NT2/D1 (cell line): ENCODE data around the gene HAPLN2.
"Not testable (repeated sequence)": the region's sequence is repeated elsewhere in the genome, so short reads cannot be mapped to it uniquely, and the experiment has no call there.

Source experiments
- DNase-seq: peaks from one replicate; pipeline ENCODE4 v3.0.0-alpha.2; 2011; ENCODE audit warnings: low read depth, low spot score
- H3K27me3 ChIP-seq: 2 replicates; pipeline ENCODE4 v1.6.0; 2011; ENCODE audit warnings: mild to moderate bottlenecking; ENCODE audit not compliant: insufficient read length, insufficient read depth
- H3K36me3 ChIP-seq: 2 replicates; pipeline ENCODE4 v1.6.1; 2011; ENCODE audit warnings: mild to moderate bottlenecking, low read length, mixed read lengths; ENCODE audit not compliant: insufficient read depth, insufficient read length
- H3K4me1 ChIP-seq: 2 replicates; pipeline ENCODE4 v1.5.1; 2011; ENCODE audit not compliant: insufficient read depth, insufficient read length
- H3K4me3 ChIP-seq: 2 replicates; pipeline ENCODE4 v1.5.1; 2011; ENCODE audit warnings: low read depth; ENCODE audit not compliant: insufficient read length
- H3K9ac ChIP-seq: 2 replicates; pipeline ENCODE4 v1.6.0; 2011; ENCODE audit warnings: low read depth; ENCODE audit not compliant: insufficient read length
- H3K9me3 ChIP-seq: 2 replicates; pipeline ENCODE4 v1.5.1; 2011; ENCODE audit warnings: mild to moderate bottlenecking, low read length; ENCODE audit not compliant: insufficient read depth
- SUZ12 ChIP-seq: IDR thresholded peaks from 2 replicates; pipeline ENCODE4 v1.6.1; 2011; ENCODE audit not compliant: insufficient read length, insufficient read depth; ENCODE audit errors: extremely low read depth
- YY1 ChIP-seq: IDR thresholded peaks from 2 replicates; pipeline ENCODE4 v1.6.1; 2011; ENCODE audit not compliant: insufficient read length, insufficient read depth
- ZNF274 ChIP-seq: IDR thresholded peaks from 2 replicates; pipeline ENCODE4 v1.6.1; 2011; ENCODE audit warnings: mild to moderate bottlenecking, low read depth, low read length

Gene HAPLN2

DNA sequence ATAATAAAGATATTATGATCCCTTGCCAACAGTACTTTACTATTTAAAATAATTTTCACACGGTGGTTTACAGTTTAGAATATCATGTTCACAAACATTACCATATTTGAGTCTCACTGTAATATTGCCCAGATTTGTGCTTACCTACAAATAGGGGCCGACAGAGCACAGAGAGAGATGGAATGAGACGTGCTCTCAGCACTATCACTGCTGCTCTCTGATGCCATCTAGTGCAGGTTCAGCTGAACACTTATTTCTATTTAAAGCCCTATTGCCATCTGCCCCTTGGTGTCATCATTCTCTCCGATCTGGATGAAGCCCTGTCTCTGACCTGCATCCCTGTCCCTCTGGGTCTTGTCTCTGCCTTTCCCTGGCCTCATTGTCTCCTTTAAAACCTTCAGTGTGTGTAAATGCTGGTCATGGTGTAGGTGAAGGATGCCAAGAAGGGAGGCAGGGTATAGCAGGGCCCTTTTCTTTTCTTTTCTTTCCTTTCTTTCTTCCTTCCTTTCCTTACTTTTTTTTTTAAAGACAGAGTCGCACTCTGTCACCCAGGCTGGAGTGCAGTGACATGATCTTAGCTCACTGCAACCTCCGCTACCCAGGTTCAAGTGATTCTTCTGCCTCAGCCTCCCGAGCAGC lies 11.1 kb upstream of the HAPLN2 start:
- H3K9me3 ChIP-seq = no peaks in the 10 kb centered on the region
- no peaks in the 10 kb centered on the region for H3K4me1 ChIP-seq
- TF ChIP-seq SUZ12 (no peak), ZNF274 (no peak), YY1 (no peak)
- no peak for DNase-seq
- no peaks in the 10 kb centered on the region for H3K36me3 ChIP-seq
- H3K9ac ChIP-seq = no peak overlapping the region
- no peaks in the 10 kb centered on the region for H3K27me3 ChIP-seq
- no peak overlapping the region for H3K4me3 ChIP-seq

DNA sequence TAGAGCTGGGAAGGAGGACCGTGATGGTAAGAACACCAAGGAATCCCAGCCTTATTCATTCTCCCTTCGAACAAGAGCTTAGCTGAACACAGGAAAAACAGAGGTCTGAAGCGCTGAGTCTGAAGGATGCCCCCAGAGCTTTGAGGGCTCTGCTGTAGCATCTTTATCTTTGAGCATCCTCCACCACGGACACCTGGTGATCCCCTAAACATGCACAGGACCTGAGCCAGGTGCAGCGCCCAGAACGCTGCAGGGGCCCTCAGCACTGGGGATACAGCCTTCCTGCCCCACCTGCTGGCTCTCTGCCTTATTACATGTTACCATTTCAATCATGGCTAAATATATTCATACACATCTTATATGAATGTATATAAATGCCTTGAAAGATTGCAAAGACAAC lies 10.2 kb upstream of the HAPLN2 start:
- H3K9me3 ChIP-seq = no peaks in the 10 kb centered on the region
- no peaks in the 10 kb centered on the region for H3K4me1 ChIP-seq
- H3K36me3 ChIP-seq = no peaks in the 10 kb centered on the region
- H3K27me3 ChIP-seq = no peaks in the 10 kb centered on the region
- H3K9ac ChIP-seq = no peak overlapping the region
- no peak for DNase-seq
- no peak for TF ChIP-seq ZNF274
- TF ChIP-seq SUZ12 = no peak
- TF ChIP-seq YY1 = no peak
- H3K4me3 ChIP-seq = no peak overlapping the region

DNA sequence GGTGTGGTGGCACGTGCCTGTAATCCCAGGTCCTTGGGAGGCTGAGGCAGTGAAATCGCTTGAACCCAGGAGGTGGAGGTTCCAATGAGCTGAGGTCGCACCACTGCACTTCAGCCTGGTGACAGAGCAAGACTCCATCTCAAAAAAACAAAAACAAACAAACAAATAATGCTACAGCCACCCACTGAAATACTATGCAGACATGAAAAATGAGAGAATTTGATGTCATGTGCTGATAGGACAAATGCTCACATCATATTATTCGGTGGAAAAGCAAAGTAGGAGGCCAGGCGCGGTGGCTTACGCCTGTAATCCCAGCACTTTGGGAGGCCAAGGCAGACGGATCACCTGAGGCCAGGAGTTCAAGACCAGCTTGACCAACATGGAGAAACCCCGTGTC lies 9.1 kb upstream of the HAPLN2 start:
- not testable (repeated sequence) for H3K4me3 ChIP-seq, H3K36me3 ChIP-seq, DNase-seq, H3K27me3 ChIP-seq, H3K9ac ChIP-seq, H3K4me1 ChIP-seq, H3K9me3 ChIP-seq

DNA sequence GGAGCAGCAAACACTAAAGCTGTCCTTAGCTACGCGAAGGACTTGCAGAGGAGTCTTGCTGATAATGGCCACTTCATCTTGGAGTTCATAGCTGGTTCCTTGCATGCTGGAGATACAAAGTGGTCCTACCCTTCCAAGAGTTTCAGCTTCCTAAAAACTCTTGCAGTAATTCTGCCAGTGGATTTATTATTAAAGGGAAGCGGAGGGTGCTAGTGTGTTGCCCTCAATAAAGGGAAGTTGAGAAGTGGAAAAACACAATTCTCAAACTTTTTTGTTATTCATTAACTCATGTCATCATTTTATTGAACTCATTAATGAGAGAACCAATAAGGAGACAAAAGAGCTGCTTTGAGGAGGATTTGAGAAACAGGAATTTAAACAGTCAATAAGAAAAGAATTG lies 6.5 kb upstream of the HAPLN2 start:
- TF ChIP-seq SUZ12 = no peak
- TF ChIP-seq ZNF274 = no peak
- TF ChIP-seq YY1 = no peak
- DNase-seq = no peak

DNA sequence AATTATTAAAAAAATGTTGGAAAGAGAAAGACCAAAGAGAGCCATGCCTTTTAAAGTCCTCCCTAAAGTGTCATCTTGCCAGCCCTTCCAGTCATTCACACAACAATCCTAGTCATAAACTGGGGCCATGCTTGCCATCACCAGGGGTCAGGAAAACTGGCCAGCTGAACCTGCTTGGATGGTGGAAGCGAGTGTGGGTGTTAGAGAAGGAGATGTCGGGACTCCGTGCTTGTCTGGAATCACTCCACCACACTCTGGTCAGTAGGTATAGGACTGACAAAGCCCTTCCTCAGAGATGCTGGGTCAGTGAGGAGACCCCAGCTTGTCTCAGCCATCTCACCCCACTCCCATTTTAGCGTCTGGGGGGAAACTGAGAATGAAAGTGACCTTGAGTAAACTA lies 3.3 kb upstream of the HAPLN2 start:
- Histone ChIP-seq H3K4me1 (no peaks in the 10 kb centered on the region), H3K9me3 (no peaks in the 10 kb centered on the region), H3K27me3 (peaks cover 18% of the 10 kb centered on the region), H3K36me3 (no peaks in the 10 kb centered on the region), H3K4me3 (no peak overlapping the region), H3K9ac (no peak overlapping the region)
- DNase-seq = no peak
- TF ChIP-seq SUZ12 (no peak), YY1 (no peak), ZNF274 (no peak)

More for the DNA sequence above, 6.5 kb upstream of the HAPLN2 start:
- Histone ChIP-seq H3K4me3 (no peak overlapping the region), H3K4me1 (no peaks in the 10 kb centered on the region), H3K9ac (no peak overlapping the region), H3K27me3 (no peaks in the 10 kb centered on the region), H3K36me3 (no peaks in the 10 kb centered on the region), H3K9me3 (no peaks in the 10 kb centered on the region)

DNA sequence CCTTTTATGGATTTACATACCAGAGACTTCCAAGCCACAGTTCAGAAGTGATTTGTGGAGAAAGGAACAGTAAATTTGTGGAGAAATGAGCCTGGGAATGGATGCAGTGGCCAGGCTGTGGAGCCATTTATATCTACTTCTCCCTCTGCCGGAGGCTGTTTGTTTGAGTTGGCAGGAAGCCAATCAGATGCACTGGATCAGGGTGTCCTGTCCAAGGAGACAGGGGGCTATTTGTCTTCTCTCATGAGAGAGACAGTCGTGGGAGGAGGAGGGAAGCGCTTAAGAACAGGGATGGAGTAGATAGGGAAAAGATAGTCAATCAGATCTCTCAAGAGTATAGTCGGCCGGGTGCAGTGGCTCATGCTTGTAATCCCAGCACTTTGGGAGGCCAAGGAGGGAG lies 2.8 kb upstream of the HAPLN2 start:
- TF ChIP-seq SUZ12 = no peak
- TF ChIP-seq YY1 = no peak
- TF ChIP-seq ZNF274 = no peak
- H3K27me3 ChIP-seq = peaks cover 21% of the 10 kb centered on the region

DNA sequence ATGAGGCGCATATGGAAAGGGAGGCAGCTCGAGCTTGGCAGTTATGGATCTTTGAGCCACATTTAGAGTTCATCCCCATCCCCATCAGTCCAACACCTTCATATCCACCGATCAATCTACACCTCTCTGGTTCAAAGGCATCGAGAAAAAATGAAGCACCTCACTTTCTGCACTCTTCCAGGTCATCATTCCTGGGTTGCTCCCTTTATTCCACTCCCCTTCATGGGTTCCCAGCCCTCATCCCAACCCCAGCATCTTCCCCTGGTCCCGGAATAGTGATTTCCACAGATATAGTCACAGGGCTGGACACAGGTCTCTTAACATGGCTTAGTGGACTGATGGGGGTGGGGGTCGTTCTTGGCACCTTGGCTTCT lies 354 bp downstream of the HAPLN2 start:
- TF ChIP-seq ZNF274 (no peak), SUZ12 (no peak), YY1 (no peak)
- Histone ChIP-seq H3K9me3 (peaks cover 10% of the 10 kb centered on the region; the same call in 1 of the 2 replicates), H3K27me3 (peaks cover 46% of the 10 kb centered on the region), H3K4me1 (peaks cover 5% of the 10 kb centered on the region), H3K9ac (no peak overlapping the region), H3K36me3 (no peaks in the 10 kb centered on the region), H3K4me3 (no peak overlapping the region)
- no peak for DNase-seq

More for the DNA sequence above, 2.8 kb upstream of the HAPLN2 start:
- no peaks in the 10 kb centered on the region for H3K4me1 ChIP-seq
- no peak overlapping the region for H3K9ac ChIP-seq
- no peak for DNase-seq
- H3K9me3 ChIP-seq = no peaks in the 10 kb centered on the region
- no peaks in the 10 kb centered on the region for H3K36me3 ChIP-seq
- H3K4me3 ChIP-seq = no peak overlapping the region
